Fibroblast of lung (primary cell): ENCODE results near the gene TENT5C. TPM values are rescaled to one million over a fixed set of nuclear protein-coding genes. Genes with fewer than 3 reads are reported as not detected.
A peak's percentile ranks its signal among the peaks of the same experiment; 100 is the strongest.

ENCODE experiments used
- DNase-seq, 2 donors: peaks; one replicate each; pipeline versions ENCODE4 v3.0.0 to v3.0.0-alpha.2; 2010; ENCODE audit warnings: low read depth in 2 of 2
- H2AFZ ChIP-seq: 2 replicates; pipeline ENCODE4 v1.5.1; 2012; ENCODE audit warnings: low read length, control low read depth, inconsistent platforms
- H3K27ac ChIP-seq: 2 replicates; pipeline ENCODE4 v1.5.1; 2011; ENCODE audit warnings: low read length, control low read depth; ENCODE audit not compliant: insufficient read depth
- H3K27me3 ChIP-seq: 2 replicates; pipeline ENCODE4 v1.5.1; 2011; ENCODE audit warnings: mild to moderate bottlenecking, low read length; ENCODE audit not compliant: control insufficient read depth, insufficient read depth
- H3K36me3 ChIP-seq: 2 replicates; pipeline ENCODE4 v1.5.1; 2011; ENCODE audit warnings: low read length; ENCODE audit not compliant: control insufficient read depth, insufficient read depth
- H3K4me1 ChIP-seq: 2 replicates; pipeline ENCODE4 v1.5.1; 2011; ENCODE audit warnings: low read length; ENCODE audit not compliant: control insufficient read depth, insufficient read depth; ENCODE audit errors: extremely low read depth
- H3K4me2 ChIP-seq: 2 replicates; pipeline ENCODE4 v1.5.1; 2011; ENCODE audit warnings: low read length, control low read depth; ENCODE audit not compliant: insufficient read depth; ENCODE audit errors: extremely low read depth
- H3K4me3 ChIP-seq, 4 experiments: fragments of 200-600 bp in 1 of 4; sonication (generic) in 1 of 4; replicated peaks in 1 of 4; 2 replicates each; pipeline ENCODE4 v1.5.1; 2011 to 2016; ENCODE audit warnings: low read length in 4 of 4, low read depth in 3 of 4, mild to moderate bottlenecking in 3 of 4, control low read depth in 2 of 4, inconsistent platforms in 1 of 4, mixed read lengths in 1 of 4; ENCODE audit not compliant: insufficient read depth in 1 of 4; ENCODE audit errors: control extremely low read depth in 1 of 4
- H3K79me2 ChIP-seq: 2 replicates; pipeline ENCODE4 v1.5.1; 2012; ENCODE audit warnings: mild to moderate bottlenecking, low read length, inconsistent platforms; ENCODE audit not compliant: control insufficient read depth, insufficient read depth
- H3K9ac ChIP-seq: 2 replicates; pipeline ENCODE4 v1.5.1; 2011; ENCODE audit warnings: mild to moderate bottlenecking, low read length, control low read depth; ENCODE audit not compliant: insufficient read depth
- H3K9me3 ChIP-seq: 2 replicates; pipeline ENCODE4 v1.5.1; 2012; ENCODE audit warnings: low read depth, low read length; ENCODE audit not compliant: control insufficient read depth, insufficient read depth
- H4K20me1 ChIP-seq: 2 replicates; pipeline ENCODE4 v1.5.1; 2011; ENCODE audit warnings: low read length; ENCODE audit not compliant: control insufficient read depth, insufficient read depth; ENCODE audit errors: extremely low read depth
- CTCF ChIP-seq, 2 donors: IDR thresholded peaks in 1 of 2; conservative IDR thresholded peaks in 1 of 2; 1 replicate in 1 of 2; 2 replicates in 1 of 2; pipeline ENCODE4 v1.5.1; 2011 to 2012; ENCODE audit warnings: low read length in 2 of 2, control low read depth in 1 of 2, inconsistent platforms in 1 of 2, low read depth in 1 of 2, mild to moderate bottlenecking in 1 of 2
- EZH2 ChIP-seq: IDR thresholded peaks from 2 replicates; pipeline ENCODE4 v1.5.1; 2012; ENCODE audit warnings: low read length, control low read depth, mild to moderate bottlenecking; ENCODE audit errors: missing control alignments
- polyA plus RNA-seq, 2 donors: library from polyadenylated mRNA; depleted of rRNA in 1 of 2; stranded (reverse) in 1 of 2; unstranded in 1 of 2; fragments of >200 nt; gene quantifications; 2 replicates each; pipeline ENCODE4 v1.2.1, GENCODE V29; 2011 to 2012; ENCODE audit warnings: missing spikeins in 1 of 2
- total RNA-seq: library from RNA; depleted of rRNA; stranded (reverse); fragments of >200 nt; gene quantifications from 2 replicates; pipeline ENCODE4 v1.2.1, GENCODE V29; 2014

TENT5C gene
- total and polyA plus RNA-seq, 2 donors (not counting 1 experiment from before 2014, with no cell fraction given), result 4.2 to 8.1 TPM

GRCh38 chr1:117672756-117673155 is 66.9 kb downstream of the TENT5C start:
- TF ChIP-seq CTCF (conservative IDR thresholded peaks at IDR 0.05 in 1 of 2, IDR thresholded peaks at IDR 0.05 in 1 of 2; ENCODE audit: low read depth in 1 of 2, low read length in 2 of 2), result no peak
- no peak for TF ChIP-seq EZH2

GRCh38 chr1:117673405-117673804 is 67.6 kb downstream of the TENT5C start:
- Histone ChIP-seq H3K9ac (no peak overlapping the region), H2AFZ (no peak overlapping the region)

More at GRCh38 chr1:117672756-117673155, 66.9 kb downstream of the TENT5C start:
- no peak overlapping the region for H3K27ac ChIP-seq
- H3K79me2 ChIP-seq, result no peaks in the 10 kb centered on the region
- DNase-seq, result no peak
- H3K4me1 ChIP-seq, result peaks cover 5% of the 10 kb centered on the region
- no peaks in the 10 kb centered on the region for H3K9me3 ChIP-seq
- no peaks in the 10 kb centered on the region for H3K36me3 ChIP-seq
- H3K4me2 ChIP-seq, result no peak overlapping the region
- no peaks in the 10 kb centered on the region for H3K27me3 ChIP-seq
- no peak overlapping the region for H3K4me3 ChIP-seq
- no peaks in the 10 kb centered on the region for H4K20me1 ChIP-seq
- no peak overlapping the region for H2AFZ ChIP-seq
- no peak overlapping the region for H3K9ac ChIP-seq

More at GRCh38 chr1:117673405-117673804, 67.6 kb downstream of the TENT5C start:
- H3K27ac ChIP-seq, result no peak overlapping the region
- H3K9me3 ChIP-seq, result no peaks in the 10 kb centered on the region
- no peaks in the 10 kb centered on the region for H3K79me2 ChIP-seq
- TF ChIP-seq EZH2 (no peak), CTCF (conservative IDR thresholded peaks at IDR 0.05 in 1 of 2, IDR thresholded peaks at IDR 0.05 in 1 of 2; ENCODE audit: low read depth in 1 of 2, low read length in 2 of 2) (no peak)
- H3K27me3 ChIP-seq, result no peaks in the 10 kb centered on the region
- peak overlapping the region; percentile 1 for H3K4me2 ChIP-seq
- no peaks in the 10 kb centered on the region for H4K20me1 ChIP-seq
- H3K36me3 ChIP-seq, result no peaks in the 10 kb centered on the region
- peak; percentile 41 to 86 for DNase-seq
- no peak overlapping the region for H3K4me3 ChIP-seq
- H3K4me1 ChIP-seq, result peaks cover 9% of the 10 kb centered on the region
